GM23338 (cell line): ENCODE results near the gene DDX59. TPM values are rescaled to one million over a fixed set of nuclear protein-coding genes. Genes with fewer than 3 reads are reported as not detected.

Experiments
- ATAC-seq: fragments of 200-7000 bp; cut with Tn5 transposase; 3 replicates; pipeline ENCODE4 v1.9.1; 2020
- DNase-seq: peaks from one replicate; pipeline ENCODE4 v3.0.0-alpha.2; 2015; ENCODE audit warnings: low spot score
- H2AFZ ChIP-seq: fragments of 200-600 bp; sonication (generic); 2 replicates; pipeline ENCODE4 v1.8.0; 2016; ENCODE audit warnings: antibody characterized with exemption, mild to moderate bottlenecking, moderate library complexity
- H3F3A ChIP-seq: fragments of 200-600 bp; sonication (generic); replicated peaks from 2 replicates; pipeline ENCODE4 v1.8.0; 2017; ENCODE audit warnings: antibody characterized with exemption, mixed run types, low read depth
- H3K27ac ChIP-seq: fragments of 200-600 bp; sonication (generic); 2 replicates; pipeline ENCODE4 v1.6.1; 2016; ENCODE audit warnings: low read depth
- H3K27me3 ChIP-seq: fragments of 200-600 bp; sonication (generic); 2 replicates; pipeline ENCODE4 v1.8.0; 2016; ENCODE audit warnings: mild to moderate bottlenecking, mixed run types, moderate library complexity; ENCODE audit not compliant: insufficient read depth
- H3K36me3 ChIP-seq: fragments of 200-600 bp; sonication (generic); 2 replicates; pipeline ENCODE4 v1.8.0; 2016; ENCODE audit warnings: mild to moderate bottlenecking; ENCODE audit not compliant: insufficient read depth
- H3K4me1 ChIP-seq: fragments of 200-600 bp; sonication (generic); 2 replicates; pipeline ENCODE4 v1.8.0; 2016; ENCODE audit warnings: mild to moderate bottlenecking, moderate library complexity; ENCODE audit not compliant: insufficient read depth
- H3K4me2 ChIP-seq: fragments of 200-600 bp; sonication (generic); 2 replicates; pipeline ENCODE4 v1.7.1; 2017; ENCODE audit warnings: mixed run types
- H3K4me3 ChIP-seq: fragments of 200-600 bp; sonication (generic); 2 replicates; pipeline ENCODE4 v1.6.1; 2016; ENCODE audit warnings: mixed run types
- H3K79me2 ChIP-seq: fragments of 200-600 bp; sonication (generic); replicated peaks from 2 replicates; pipeline ENCODE4 v1.8.0; 2017; ENCODE audit warnings: mild to moderate bottlenecking; ENCODE audit not compliant: insufficient read depth
- H3K9me2 ChIP-seq: fragments of 200-600 bp; sonication (generic); 2 replicates; pipeline ENCODE4 v1.8.0; 2017; ENCODE audit not compliant: insufficient read depth
- H4K20me1 ChIP-seq: fragments of 200-600 bp; sonication (generic); replicated peaks from 2 replicates; pipeline ENCODE4 v1.8.0; 2017; ENCODE audit warnings: mild to moderate bottlenecking; ENCODE audit not compliant: insufficient read depth
- H3K27ac Mint-ChIP-seq: 2 replicates; pipeline ENCODE4 v1.8.0; 2020; ENCODE audit warnings: inconsistent platforms, mild to moderate bottlenecking, moderate library complexity, mixed read lengths
- H3K27me3 Mint-ChIP-seq: 3 replicates; pipeline ENCODE4 v1.8.0; 2022; ENCODE audit warnings: low read depth, mild to moderate bottlenecking, moderate library complexity, mixed read lengths, inconsistent platforms; ENCODE audit not compliant: insufficient read depth, poor library complexity
- H3K36me3 Mint-ChIP-seq: 3 replicates; pipeline ENCODE4 v1.8.0; 2021; ENCODE audit warnings: low read depth, mild to moderate bottlenecking, inconsistent platforms, moderate library complexity, mixed read lengths
- H3K4me1 Mint-ChIP-seq: 3 replicates; pipeline ENCODE4 v1.8.0; 2020; ENCODE audit warnings: mild to moderate bottlenecking, inconsistent platforms, mixed read lengths
- H3K4me3 Mint-ChIP-seq: 3 replicates; pipeline ENCODE4 v1.8.0; 2021; ENCODE audit warnings: moderate library complexity, mild to moderate bottlenecking, inconsistent platforms, mixed read lengths
- H3K9me3 Mint-ChIP-seq: 3 replicates; pipeline ENCODE4 v1.8.0; 2020; ENCODE audit warnings: moderate library complexity, mild to moderate bottlenecking, inconsistent platforms, mixed read lengths
- CREB1 ChIP-seq: fragments of 250-450 bp; sonication (Bioruptor Pico); IDR thresholded peaks from 2 replicates; pipeline ENCODE4 v1.5.0; 2020; ENCODE audit warnings: low read depth, mild to moderate bottlenecking, moderate library complexity
- EZH2 ChIP-seq: fragments of 200-600 bp; sonication (generic); IDR thresholded peaks from one replicate; pipeline ENCODE4 v1.8.0; 2017; ENCODE audit warnings: antibody characterized with exemption, mild to moderate bottlenecking, low read depth; ENCODE audit not compliant: unreplicated experiment
- EZH2phosphoT487 ChIP-seq: fragments of 200-600 bp; sonication (generic); IDR thresholded peaks from one replicate; pipeline ENCODE4 v1.8.1; 2018; ENCODE audit warnings: antibody characterized with exemption; ENCODE audit not compliant: unreplicated experiment
- JUNB ChIP-seq: IDR thresholded peaks from one replicate; pipeline ENCODE4 v1.6.1; 2016; ENCODE audit warnings: antibody characterized with exemption; ENCODE audit not compliant: unreplicated experiment
- NANOG ChIP-seq: IDR thresholded peaks from 2 replicates; pipeline ENCODE4 v1.6.1; 2016; ENCODE audit warnings: antibody characterized with exemption, borderline replicate concordance
- POLR2AphosphoS5 ChIP-seq: IDR thresholded peaks from 2 replicates; pipeline ENCODE4 v1.6.1; 2016; ENCODE audit warnings: antibody characterized with exemption, low read depth
- STAT1 ChIP-seq: IDR thresholded peaks from one replicate; pipeline ENCODE4 v1.6.1; 2016; ENCODE audit warnings: antibody characterized with exemption; ENCODE audit not compliant: unreplicated experiment
- ZNF114 ChIP-seq: fragments of 250-450 bp; sonication (Bioruptor Pico); IDR thresholded peaks from 2 replicates; pipeline ENCODE4 v1.5.0; 2020; ENCODE audit warnings: mild to moderate bottlenecking, moderate library complexity
- ZNF331 ChIP-seq: fragments of 250-450 bp; sonication (Bioruptor Pico); IDR thresholded peaks from 2 replicates; pipeline ENCODE4 v1.5.0; 2020; ENCODE audit warnings: low read depth, mild to moderate bottlenecking, moderate library complexity
- polyA plus RNA-seq: library from polyadenylated mRNA; unstranded; fragments of >200 nt; fragmentation: Nextera tagmentation; extraction: Ambion mirVana; gene quantifications from 2 replicates; pipeline ENCODE4 v1.2.1, GENCODE V29; 2016
- total RNA-seq: library from RNA; depleted of rRNA; stranded (reverse); fragments of >200 nt; shearing (Covaris generic); gene quantifications from 2 replicates; pipeline ENCODE4 v1.2.3, GENCODE V29; 2014
- TF ChIP-seq, protein P1 (sequence below), 2 experiments: fragments of 200-600 bp in 1 of 2; sonication (generic) in 1 of 2; conservative IDR thresholded peaks; 2 replicates each; pipeline versions ENCODE4 v1.5.1 to v1.6.1; 2016 to 2017; ENCODE audit warnings: antibody characterized with exemption in 2 of 2, low read depth in 2 of 2, mild to moderate bottlenecking in 2 of 2, moderate library complexity in 1 of 2
- TF ChIP-seq, protein P2 (sequence below): IDR thresholded peaks from one replicate; pipeline ENCODE4 v1.6.1; 2018; ENCODE audit warnings: antibody characterized with exemption; ENCODE audit not compliant: unreplicated experiment
- TF ChIP-seq, protein P3 (sequence below): IDR thresholded peaks from 2 replicates; pipeline ENCODE4 v1.6.1; 2016; ENCODE audit warnings: antibody characterized with exemption
- TF ChIP-seq, protein P4 (sequence below): fragments of 250-450 bp; sonication (Bioruptor Pico); IDR thresholded peaks from 2 replicates; pipeline ENCODE4 v1.5.0; 2020; ENCODE audit warnings: mild to moderate bottlenecking, moderate library complexity

DDX59 gene
- total and polyA plus RNA-seq, 2 experiments from 2014 or later: 14.7 to 15.7 TPM

DNA sequence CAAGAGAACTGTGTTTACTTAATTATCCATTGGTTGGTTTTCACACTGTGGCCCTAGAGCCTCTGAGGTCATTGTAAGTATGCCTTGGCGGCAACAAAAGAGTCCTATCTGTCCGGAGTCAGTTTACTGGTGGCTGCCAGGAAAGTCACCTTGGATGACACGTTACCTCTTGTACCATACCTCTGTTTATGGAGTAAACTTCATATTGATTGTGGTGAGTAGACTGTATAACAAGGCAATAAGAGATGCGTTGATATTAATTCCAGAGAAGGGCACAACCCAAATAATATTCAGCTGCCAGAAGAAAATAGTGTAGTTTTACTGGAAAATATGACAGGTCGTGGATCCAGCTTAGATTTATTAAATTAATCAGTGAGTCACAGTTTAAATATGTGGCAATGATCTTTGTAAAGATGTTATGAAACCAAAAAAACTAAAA lies 28.7 kb downstream of the DDX59 start:
- Mint-ChIP-seq H3K4me3 (no peak overlapping the region), H3K27ac (no peak overlapping the region), H3K4me1 (peaks cover 2% of the 10 kb centered on the region), H3K27me3 (peaks cover 4% of the 10 kb centered on the region), H3K9me3 (no peaks in the 10 kb centered on the region; the same call in 2 of the 3 replicates), H3K36me3 (peaks cover 8% of the 10 kb centered on the region; the same call in 2 of the 3 replicates)
- H3K4me3 ChIP-seq: no peak overlapping the region
- H3K4me2 ChIP-seq: no peak overlapping the region
- no peaks in the 10 kb centered on the region for H3K4me1 ChIP-seq
- no peak for DNase-seq
- ATAC-seq: no peak
- no peaks in the 10 kb centered on the region for H3K79me2 ChIP-seq
- H3K36me3 ChIP-seq: no peaks in the 10 kb centered on the region
- no peaks in the 10 kb centered on the region for H3K9me2 ChIP-seq
- H3K27ac ChIP-seq: no peak overlapping the region
- H3F3A ChIP-seq: no peaks in the 10 kb centered on the region
- H4K20me1 ChIP-seq: no peaks in the 10 kb centered on the region
- no peak overlapping the region for H2AFZ ChIP-seq
- TF ChIP-seq JUNB (no peak), POLR2AphosphoS5 (no peak), EZH2phosphoT487 (no peak), CREB1 (CRISPR knock-in tag) (no peak), EZH2 (no peak), ZNF331 (no peak), STAT1 (no peak), NANOG (no peak), ZNF114 (no peak)
- TF ChIP-seq, protein P1, sequence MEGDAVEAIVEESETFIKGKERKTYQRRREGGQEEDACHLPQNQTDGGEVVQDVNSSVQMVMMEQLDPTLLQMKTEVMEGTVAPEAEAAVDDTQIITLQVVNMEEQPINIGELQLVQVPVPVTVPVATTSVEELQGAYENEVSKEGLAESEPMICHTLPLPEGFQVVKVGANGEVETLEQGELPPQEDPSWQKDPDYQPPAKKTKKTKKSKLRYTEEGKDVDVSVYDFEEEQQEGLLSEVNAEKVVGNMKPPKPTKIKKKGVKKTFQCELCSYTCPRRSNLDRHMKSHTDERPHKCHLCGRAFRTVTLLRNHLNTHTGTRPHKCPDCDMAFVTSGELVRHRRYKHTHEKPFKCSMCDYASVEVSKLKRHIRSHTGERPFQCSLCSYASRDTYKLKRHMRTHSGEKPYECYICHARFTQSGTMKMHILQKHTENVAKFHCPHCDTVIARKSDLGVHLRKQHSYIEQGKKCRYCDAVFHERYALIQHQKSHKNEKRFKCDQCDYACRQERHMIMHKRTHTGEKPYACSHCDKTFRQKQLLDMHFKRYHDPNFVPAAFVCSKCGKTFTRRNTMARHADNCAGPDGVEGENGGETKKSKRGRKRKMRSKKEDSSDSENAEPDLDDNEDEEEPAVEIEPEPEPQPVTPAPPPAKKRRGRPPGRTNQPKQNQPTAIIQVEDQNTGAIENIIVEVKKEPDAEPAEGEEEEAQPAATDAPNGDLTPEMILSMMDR (conservative IDR thresholded peaks at IDR 0.05; ENCODE audit: low read depth in 2 of 2): no peak
- TF ChIP-seq, protein P2, sequence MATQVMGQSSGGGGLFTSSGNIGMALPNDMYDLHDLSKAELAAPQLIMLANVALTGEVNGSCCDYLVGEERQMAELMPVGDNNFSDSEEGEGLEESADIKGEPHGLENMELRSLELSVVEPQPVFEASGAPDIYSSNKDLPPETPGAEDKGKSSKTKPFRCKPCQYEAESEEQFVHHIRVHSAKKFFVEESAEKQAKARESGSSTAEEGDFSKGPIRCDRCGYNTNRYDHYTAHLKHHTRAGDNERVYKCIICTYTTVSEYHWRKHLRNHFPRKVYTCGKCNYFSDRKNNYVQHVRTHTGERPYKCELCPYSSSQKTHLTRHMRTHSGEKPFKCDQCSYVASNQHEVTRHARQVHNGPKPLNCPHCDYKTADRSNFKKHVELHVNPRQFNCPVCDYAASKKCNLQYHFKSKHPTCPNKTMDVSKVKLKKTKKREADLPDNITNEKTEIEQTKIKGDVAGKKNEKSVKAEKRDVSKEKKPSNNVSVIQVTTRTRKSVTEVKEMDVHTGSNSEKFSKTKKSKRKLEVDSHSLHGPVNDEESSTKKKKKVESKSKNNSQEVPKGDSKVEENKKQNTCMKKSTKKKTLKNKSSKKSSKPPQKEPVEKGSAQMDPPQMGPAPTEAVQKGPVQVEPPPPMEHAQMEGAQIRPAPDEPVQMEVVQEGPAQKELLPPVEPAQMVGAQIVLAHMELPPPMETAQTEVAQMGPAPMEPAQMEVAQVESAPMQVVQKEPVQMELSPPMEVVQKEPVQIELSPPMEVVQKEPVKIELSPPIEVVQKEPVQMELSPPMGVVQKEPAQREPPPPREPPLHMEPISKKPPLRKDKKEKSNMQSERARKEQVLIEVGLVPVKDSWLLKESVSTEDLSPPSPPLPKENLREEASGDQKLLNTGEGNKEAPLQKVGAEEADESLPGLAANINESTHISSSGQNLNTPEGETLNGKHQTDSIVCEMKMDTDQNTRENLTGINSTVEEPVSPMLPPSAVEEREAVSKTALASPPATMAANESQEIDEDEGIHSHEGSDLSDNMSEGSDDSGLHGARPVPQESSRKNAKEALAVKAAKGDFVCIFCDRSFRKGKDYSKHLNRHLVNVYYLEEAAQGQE: no peak
- TF ChIP-seq, protein P3, sequence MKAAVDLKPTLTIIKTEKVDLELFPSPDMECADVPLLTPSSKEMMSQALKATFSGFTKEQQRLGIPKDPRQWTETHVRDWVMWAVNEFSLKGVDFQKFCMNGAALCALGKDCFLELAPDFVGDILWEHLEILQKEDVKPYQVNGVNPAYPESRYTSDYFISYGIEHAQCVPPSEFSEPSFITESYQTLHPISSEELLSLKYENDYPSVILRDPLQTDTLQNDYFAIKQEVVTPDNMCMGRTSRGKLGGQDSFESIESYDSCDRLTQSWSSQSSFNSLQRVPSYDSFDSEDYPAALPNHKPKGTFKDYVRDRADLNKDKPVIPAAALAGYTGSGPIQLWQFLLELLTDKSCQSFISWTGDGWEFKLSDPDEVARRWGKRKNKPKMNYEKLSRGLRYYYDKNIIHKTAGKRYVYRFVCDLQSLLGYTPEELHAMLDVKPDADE: no peak
- TF ChIP-seq, protein P4, sequence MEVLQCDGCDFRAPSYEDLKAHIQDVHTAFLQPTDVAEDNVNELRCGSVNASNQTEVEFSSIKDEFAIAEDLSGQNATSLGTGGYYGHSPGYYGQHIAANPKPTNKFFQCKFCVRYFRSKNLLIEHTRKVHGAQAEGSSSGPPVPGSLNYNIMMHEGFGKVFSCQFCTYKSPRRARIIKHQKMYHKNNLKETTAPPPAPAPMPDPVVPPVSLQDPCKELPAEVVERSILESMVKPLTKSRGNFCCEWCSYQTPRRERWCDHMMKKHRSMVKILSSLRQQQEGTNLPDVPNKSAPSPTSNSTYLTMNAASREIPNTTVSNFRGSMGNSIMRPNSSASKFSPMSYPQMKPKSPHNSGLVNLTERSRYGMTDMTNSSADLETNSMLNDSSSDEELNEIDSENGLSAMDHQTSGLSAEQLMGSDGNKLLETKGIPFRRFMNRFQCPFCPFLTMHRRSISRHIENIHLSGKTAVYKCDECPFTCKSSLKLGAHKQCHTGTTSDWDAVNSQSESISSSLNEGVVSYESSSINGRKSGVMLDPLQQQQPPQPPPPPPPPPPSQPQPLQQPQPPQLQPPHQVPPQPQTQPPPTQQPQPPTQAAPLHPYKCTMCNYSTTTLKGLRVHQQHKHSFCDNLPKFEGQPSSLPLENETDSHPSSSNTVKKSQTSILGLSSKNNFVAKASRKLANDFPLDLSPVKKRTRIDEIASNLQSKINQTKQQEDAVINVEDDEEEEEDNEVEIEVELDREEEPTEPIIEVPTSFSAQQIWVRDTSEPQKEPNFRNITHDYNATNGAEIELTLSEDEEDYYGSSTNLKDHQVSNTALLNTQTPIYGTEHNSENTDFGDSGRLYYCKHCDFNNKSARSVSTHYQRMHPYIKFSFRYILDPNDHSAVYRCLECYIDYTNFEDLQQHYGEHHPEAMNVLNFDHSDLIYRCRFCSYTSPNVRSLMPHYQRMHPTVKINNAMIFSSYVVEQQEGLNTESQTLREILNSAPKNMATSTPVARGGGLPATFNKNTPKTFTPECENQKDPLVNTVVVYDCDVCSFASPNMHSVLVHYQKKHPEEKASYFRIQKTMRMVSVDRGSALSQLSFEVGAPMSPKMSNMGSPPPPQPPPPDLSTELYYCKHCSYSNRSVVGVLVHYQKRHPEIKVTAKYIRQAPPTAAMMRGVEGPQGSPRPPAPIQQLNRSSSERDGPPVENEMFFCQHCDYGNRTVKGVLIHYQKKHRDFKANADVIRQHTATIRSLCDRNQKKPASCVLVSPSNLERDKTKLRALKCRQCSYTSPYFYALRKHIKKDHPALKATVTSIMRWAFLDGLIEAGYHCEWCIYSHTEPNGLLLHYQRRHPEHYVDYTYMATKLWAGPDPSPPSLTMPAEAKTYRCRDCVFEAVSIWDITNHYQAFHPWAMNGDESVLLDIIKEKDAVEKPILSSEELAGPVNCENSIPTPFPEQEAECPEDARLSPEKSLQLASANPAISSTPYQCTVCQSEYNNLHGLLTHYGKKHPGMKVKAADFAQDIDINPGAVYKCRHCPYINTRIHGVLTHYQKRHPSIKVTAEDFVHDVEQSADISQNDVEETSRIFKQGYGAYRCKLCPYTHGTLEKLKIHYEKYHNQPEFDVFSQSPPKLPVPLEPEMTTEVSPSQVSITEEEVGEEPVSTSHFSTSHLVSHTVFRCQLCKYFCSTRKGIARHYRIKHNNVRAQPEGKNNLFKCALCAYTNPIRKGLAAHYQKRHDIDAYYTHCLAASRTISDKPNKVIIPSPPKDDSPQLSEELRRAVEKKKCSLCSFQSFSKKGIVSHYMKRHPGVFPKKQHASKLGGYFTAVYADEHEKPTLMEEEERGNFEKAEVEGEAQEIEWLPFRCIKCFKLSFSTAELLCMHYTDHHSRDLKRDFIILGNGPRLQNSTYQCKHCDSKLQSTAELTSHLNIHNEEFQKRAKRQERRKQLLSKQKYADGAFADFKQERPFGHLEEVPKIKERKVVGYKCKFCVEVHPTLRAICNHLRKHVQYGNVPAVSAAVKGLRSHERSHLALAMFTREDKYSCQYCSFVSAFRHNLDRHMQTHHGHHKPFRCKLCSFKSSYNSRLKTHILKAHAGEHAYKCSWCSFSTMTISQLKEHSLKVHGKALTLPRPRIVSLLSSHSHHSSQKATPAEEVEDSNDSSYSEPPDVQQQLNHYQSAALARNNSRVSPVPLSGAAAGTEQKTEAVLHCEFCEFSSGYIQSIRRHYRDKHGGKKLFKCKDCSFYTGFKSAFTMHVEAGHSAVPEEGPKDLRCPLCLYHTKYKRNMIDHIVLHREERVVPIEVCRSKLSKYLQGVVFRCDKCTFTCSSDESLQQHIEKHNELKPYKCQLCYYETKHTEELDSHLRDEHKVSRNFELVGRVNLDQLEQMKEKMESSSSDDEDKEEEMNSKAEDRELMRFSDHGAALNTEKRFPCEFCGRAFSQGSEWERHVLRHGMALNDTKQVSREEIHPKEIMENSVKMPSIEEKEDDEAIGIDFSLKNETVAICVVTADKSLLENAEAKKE (CRISPR knock-in tag): no peak
- H3K27me3 ChIP-seq: no peaks in the 10 kb centered on the region
